Loucy (cell line): ENCODE measurements around the gene ACADSB.

Experiments
- EZH2phosphoT487 ChIP-seq: fragments of 200-600 bp; IDR thresholded peaks from 2 replicates; pipeline ENCODE4 v1.6.1; 2018; ENCODE audit warnings: antibody characterized with exemption, mild to moderate bottlenecking, moderate library complexity, borderline replicate concordance
- TF ChIP-seq, protein P1 (sequence below): fragments of 200-600 bp; sonication (generic); conservative IDR thresholded peaks from 2 replicates; pipeline ENCODE4 v1.5.1; 2014; ENCODE audit warnings: mild to moderate bottlenecking, antibody characterized with exemption, low read length

DNA sequence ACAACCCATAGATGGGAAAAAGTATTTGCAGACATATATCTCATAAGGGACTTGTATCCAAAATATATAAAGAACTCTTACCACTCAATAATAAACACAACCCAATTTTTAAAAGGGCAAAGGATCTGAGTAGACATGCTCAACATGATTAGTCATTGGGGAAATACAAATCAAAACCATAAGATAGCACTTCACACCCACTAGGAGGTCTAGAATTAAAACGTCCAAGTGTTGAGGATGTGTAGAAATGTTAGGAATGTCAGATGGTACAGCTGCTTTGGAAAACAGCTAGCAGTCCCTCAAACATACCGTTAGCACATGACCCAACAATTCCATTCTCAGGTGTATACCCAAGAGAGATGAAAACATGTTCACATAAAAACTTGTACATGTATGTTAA is 20.3 kb upstream of the ACADSB start:
- TF ChIP-seq, protein P1, sequence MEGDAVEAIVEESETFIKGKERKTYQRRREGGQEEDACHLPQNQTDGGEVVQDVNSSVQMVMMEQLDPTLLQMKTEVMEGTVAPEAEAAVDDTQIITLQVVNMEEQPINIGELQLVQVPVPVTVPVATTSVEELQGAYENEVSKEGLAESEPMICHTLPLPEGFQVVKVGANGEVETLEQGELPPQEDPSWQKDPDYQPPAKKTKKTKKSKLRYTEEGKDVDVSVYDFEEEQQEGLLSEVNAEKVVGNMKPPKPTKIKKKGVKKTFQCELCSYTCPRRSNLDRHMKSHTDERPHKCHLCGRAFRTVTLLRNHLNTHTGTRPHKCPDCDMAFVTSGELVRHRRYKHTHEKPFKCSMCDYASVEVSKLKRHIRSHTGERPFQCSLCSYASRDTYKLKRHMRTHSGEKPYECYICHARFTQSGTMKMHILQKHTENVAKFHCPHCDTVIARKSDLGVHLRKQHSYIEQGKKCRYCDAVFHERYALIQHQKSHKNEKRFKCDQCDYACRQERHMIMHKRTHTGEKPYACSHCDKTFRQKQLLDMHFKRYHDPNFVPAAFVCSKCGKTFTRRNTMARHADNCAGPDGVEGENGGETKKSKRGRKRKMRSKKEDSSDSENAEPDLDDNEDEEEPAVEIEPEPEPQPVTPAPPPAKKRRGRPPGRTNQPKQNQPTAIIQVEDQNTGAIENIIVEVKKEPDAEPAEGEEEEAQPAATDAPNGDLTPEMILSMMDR, result no peak
- TF ChIP-seq EZH2phosphoT487, result no peak
